ENCODE data around the gene TEX47.

Gene TEX47

GRCh38 chr7:88795553-88795952 lies at the start of gene TEX47:
Gene TEX47 (minus strand): TSS chr7:88795737. CDS start chr7:88794942, 795 bp downstream.
- DNase-seq, result no peak

- DNase-seq, result no peak
Observed at GRCh38 chr7:88845091-88845490, 49.6 kb upstream of the TEX47 start.

GRCh38 chr7:88842201-88842600 lies 46.7 kb upstream of the TEX47 start:
- DNase-seq, result no peak

GRCh38 chr7:88835147-88835728 lies 39.7 kb upstream of the TEX47 start:
- peak; percentile 20 for DNase-seq

- no peak for DNase-seq
Observed at GRCh38 chr7:88826222-88826621, 30.7 kb upstream of the TEX47 start.

GRCh38 chr7:88818552-88818951 lies 23.0 kb upstream of the TEX47 start:
- no peak for DNase-seq

- no peak for DNase-seq
Observed at GRCh38 chr7:88806280-88807037, 10.9 kb upstream of the TEX47 start.

- DNase-seq, result no peak
Observed at GRCh38 chr7:88801046-88801445, 5.5 kb upstream of the TEX47 start.

GRCh38 chr7:88792361-88792760 lies 3.2 kb downstream of the TEX47 start:
- DNase-seq, result no peak

- DNase-seq, result no peak
Observed at GRCh38 chr7:88791891-88792290, 3.6 kb downstream of the TEX47 start.

- no peak for DNase-seq
Observed at GRCh38 chr7:88789480-88790064, 6.0 kb downstream of the TEX47 start.

- no peak for DNase-seq
Observed at GRCh38 chr7:88787777-88788176, 7.8 kb downstream of the TEX47 start.

GRCh38 chr7:88775838-88776237 lies 19.7 kb downstream of the TEX47 start:
- DNase-seq, result no peak

- DNase-seq, result no peak
Observed at GRCh38 chr7:88772776-88773175, 22.8 kb downstream of the TEX47 start.

GRCh38 chr7:88771417-88771816 lies 24.1 kb downstream of the TEX47 start:
- no peak for DNase-seq

- DNase-seq, result no peak
Observed at GRCh38 chr7:88761779-88762178, 33.8 kb downstream of the TEX47 start.

- no peak for DNase-seq
Observed at GRCh38 chr7:88760136-88760515, 35.4 kb downstream of the TEX47 start.

- peak; percentile 39 for DNase-seq
Observed at GRCh38 chr7:88759230-88760135, 36.1 kb downstream of the TEX47 start, which contains the start of gene ZNF804B. Gene ZNF804B (plus strand): TSS chr7:88759700. CDS start chr7:88759977, 277 bp downstream.

- peak; percentile 39 for DNase-seq
Observed at GRCh38 chr7:88758381-88759229, 36.9 kb downstream of the TEX47 start.

- no peak for DNase-seq
Observed at GRCh38 chr7:88757371-88757770, 38.2 kb downstream of the TEX47 start.

- DNase-seq, result no peak
Observed at GRCh38 chr7:88756802-88757201, 38.7 kb downstream of the TEX47 start.

GRCh38 chr7:88746126-88746525 lies 49.4 kb downstream of the TEX47 start:
- no peak for DNase-seq

Data from NCI-H146 (cell line).